Measurements from ENCODE around the gene TSR3.
"Not testable (repeated sequence)": the region's sequence is repeated elsewhere in the genome, so short reads cannot be mapped to it uniquely, and the experiment has no call there.

The TSR3 gene

GRCh38 chr16:1340730-1341494 lies 10.8 kb downstream of the TSR3 start:
- no peak for DNase-seq (ENCODE audit: insufficient read length, low spot score)
- no peak for FAIRE-seq

- DNase-seq (ENCODE audit: insufficient read length, low spot score) = no peak
- FAIRE-seq = no peak
These were observed 12.6 kb downstream of the TSR3 start for GRCh38 chr16:1338855-1339675.

DNA sequence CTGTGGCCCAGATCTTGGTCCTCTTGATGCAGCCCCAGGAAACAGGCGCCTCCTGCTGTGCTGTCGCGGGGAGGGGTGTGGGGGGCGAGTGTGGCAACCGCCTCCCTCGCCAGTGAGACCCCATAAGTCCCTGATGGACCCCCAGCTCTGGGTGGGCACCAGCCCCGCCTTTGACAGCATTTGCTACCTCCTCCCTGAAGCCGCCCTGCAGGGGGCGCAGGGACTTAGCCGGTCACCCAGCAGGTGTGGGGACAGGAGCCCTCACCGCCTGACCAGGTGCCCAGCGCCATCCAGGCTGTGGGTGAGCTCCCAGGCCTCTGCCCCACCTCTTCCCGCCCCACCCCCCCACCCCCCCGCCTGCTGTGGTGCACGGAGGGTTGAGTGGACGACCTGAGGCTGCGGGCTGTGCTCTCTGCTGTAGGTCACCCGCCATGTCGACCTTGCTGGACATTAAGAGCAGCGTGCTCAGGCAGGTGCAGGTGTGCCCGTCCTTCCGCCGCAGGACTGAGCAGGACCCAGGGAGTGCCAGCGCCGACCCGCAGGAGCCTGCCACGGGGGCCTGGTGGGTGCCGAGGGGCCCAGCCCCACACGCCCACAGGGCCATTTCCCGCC lies 13.5 kb downstream of the TSR3 start:
- DNase-seq (ENCODE audit: insufficient read length, low spot score) (no peak), FAIRE-seq (no peak)

GRCh38 chr16:1337486-1337885 lies 14.2 kb downstream of the TSR3 start:
- FAIRE-seq = no peak
- no peak for DNase-seq (ENCODE audit: insufficient read length, low spot score)

- no peak for FAIRE-seq
- no peak for DNase-seq (ENCODE audit: insufficient read length, low spot score)
These were observed 15.1 kb downstream of the TSR3 start for GRCh38 chr16:1336619-1337018.

DNA sequence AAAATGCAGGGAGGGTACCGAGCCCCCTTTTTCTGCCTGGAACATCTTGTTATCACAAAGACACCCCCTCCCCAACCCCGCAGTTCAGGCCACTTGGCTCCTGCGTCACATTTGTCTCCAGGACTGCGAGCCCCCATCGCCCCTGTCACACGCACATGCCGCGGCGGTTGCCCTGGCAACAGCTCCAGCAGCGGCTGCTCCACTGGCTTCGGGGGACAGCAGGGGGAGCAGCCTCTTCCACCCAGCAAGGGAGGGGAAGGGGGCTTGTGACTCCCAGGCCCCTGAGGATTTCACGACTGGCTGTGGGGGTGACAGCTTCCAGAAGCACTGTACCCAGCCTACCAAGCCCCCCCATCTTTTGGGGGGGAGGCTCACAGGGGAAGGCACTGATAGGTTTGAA lies 15.7 kb downstream of the TSR3 start:
- DNase-seq (ENCODE audit: insufficient read length, low spot score) = no peak

GRCh38 chr16:1335211-1335971 lies 16.3 kb downstream of the TSR3 start:
- DNase-seq (ENCODE audit: insufficient read length, low spot score) (no peak), FAIRE-seq (no peak)

More for the DNA sequence above, 15.7 kb downstream of the TSR3 start:
- no peak for FAIRE-seq

DNA sequence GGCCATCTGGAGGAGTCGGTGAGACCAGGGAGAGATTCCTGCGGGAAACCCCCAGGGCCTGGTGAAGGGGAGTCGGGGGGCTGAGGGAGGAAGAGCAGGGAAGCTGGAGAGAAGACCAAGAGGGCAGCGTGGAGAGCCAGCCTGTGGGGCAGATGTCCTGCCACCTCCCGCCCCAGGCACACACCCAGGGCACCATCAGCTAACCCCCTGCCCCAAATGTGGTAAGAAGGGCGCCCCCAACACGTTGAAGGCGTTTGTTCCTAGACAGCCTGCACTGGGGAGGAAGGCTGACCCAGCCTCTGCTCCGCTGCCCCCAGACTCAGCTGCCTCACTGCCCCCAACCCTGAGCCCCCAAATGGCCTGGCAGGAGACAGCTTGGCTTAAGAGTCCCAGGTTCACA lies 16.9 kb downstream of the TSR3 start:
- DNase-seq (ENCODE audit: insufficient read length, low spot score) = no peak
- no peak for FAIRE-seq

GRCh38 chr16:1333854-1334700 lies 17.6 kb downstream of the TSR3 start:
- FAIRE-seq (no peak), DNase-seq (ENCODE audit: insufficient read length, low spot score) (no peak)

DNA sequence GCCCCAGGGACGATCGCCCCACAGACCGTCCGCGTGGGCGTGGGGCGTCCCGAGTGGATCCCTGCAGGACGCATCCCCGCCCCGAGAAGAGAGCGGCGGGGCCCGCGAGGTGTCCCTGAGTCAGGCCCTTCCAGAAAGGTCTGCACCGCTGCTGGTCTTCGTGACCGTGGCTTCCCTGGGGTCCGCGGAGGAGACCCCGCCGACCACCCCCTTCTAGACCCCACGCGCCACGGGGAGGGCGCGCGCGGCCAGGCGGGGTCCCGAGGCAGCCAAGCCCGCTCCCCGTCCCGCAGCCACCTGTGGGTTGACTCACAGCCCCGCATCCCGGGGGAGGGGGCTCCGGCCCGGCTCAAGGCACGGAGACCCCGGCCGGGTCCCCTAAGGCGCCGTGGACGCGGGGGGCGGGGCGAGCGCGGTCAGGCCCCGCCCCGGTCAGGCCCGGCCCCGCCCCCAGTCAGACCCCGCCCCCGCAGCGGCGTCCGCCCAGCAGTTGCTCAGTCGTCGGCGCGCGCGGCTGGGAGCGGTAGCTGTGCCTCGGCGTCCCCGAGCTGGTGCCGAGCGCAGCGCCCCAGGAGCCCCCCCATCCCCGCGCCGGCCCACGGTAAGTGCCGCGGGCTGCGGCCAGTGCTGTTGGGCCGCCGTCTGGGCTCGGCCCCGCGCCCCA lies 18.4 kb downstream of the TSR3 start, which contains the start of gene BAIAP3:
Gene BAIAP3 (plus strand): TSS at position 497 of the 664 bp plus-strand sequence. CDS start 4,905 bp downstream, outside the sequence.
- FAIRE-seq (no peak), DNase-seq (ENCODE audit: insufficient read length, low spot score) (no peak)

DNA sequence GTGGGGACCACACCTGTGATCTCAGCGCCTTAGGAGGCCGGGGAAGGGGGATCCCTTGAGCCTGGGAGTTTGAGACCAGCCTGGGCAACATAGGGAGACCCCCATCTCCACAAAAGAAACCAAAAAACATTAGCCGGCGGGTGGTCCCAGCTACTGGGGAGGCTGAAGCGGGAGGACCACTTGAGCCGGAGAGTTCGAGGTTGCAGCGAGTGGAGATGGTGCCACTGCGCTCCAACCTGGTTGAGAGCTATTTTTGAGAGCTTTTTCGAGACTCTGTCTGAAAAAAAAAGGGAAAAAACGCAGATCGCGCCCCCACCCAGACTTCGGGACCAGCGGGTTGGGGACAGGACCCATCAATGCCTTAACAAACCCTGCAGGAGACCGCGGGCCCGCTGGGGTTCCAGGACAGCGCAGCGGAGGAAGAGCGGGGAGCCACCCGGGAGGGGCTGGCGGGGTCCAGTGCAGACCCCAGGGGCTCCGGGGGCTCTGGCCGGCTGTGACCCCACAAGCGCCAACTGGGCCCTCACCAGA lies 19.0 kb downstream of the TSR3 start:
- no peak for DNase-seq (ENCODE audit: insufficient read length, low spot score)
- no peak for FAIRE-seq

DNA sequence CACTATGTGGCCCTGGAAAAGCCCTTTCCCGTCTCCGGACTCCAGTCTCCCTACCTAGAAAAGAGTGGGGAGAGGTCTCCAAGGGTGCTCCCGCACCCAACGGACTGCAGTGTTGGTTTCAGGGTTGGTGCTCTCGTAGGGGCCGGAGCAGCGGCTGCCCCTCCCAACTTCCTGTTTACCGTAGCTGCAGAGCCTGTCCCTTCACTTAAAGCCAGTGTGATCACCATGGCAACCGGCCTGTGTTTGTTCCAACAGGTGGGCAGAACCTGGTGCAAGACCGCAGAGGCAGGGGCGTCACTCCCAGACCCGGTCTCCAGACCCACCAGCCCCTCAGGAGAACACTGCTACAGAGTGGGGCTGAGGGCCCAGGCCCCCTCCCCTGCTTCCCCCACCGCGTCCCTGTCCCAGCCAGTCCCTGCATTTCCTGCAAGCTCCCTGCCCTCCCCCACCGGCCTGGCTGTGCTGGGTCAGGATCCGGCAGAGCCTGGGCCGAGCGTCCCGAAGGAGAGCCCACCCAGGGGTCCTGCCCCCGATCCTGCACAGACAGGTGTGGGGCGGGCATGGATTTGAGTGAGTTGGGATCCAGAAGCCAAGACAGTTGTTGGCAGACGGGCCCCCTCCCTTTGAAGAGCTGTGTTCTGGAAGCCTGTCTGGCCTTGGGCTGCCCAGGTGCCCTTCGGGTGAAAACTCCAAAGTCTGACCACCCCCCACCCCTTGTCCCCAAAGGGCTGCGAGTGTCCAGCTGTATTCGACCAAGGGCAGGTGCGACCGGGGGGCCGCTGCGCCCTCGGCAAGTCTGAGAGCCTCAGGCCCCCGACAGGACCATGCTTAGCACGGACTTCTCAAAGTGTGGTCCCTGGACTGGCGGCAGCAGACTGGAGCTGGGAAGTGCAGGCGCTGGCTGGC lies 19.7 kb downstream of the TSR3 start:
- DNase-seq (ENCODE audit: insufficient read length, low spot score) (peak; percentile 96), FAIRE-seq (peak; percentile 92)

DNA sequence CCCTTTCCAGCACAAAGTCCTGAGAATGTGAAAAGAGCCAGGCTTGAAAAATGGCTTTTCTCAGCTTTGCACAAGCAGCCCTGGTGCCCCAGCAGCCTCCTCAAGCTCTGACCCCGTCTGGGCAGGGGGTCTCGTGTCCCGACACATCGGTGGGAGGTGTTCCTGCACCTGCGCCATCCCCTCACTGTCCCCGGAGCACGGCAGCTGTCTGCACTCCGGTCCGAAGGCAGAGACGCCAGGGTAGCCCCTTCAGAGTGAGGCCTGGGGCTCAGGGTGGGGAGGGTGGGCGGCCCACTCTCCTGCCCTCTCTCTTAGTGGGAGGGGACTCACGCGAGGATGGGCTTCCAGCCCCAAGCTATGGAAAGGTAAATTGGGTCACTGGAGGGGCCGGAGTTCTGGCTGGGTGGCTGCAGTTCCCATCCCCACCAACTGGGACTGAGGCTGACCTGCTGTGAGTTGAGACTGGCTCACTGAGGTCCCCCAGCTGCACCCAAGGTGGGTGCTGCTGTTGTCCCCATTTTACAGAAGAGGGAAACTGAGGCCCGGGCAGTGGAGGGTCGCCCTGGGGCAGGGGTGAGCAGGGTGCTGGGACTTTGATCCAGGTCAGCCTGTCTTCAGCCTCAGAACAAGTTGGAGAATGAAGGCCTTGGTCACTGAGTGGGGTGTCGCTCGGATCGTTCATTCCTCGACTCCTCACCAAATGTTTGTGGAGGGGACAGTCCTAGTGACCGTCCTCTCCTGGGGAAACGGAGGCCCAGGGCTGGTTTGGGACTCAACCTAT lies 20.6 kb downstream of the TSR3 start:
- DNase-seq (ENCODE audit: insufficient read length, low spot score) (no peak), FAIRE-seq (no peak)

DNA sequence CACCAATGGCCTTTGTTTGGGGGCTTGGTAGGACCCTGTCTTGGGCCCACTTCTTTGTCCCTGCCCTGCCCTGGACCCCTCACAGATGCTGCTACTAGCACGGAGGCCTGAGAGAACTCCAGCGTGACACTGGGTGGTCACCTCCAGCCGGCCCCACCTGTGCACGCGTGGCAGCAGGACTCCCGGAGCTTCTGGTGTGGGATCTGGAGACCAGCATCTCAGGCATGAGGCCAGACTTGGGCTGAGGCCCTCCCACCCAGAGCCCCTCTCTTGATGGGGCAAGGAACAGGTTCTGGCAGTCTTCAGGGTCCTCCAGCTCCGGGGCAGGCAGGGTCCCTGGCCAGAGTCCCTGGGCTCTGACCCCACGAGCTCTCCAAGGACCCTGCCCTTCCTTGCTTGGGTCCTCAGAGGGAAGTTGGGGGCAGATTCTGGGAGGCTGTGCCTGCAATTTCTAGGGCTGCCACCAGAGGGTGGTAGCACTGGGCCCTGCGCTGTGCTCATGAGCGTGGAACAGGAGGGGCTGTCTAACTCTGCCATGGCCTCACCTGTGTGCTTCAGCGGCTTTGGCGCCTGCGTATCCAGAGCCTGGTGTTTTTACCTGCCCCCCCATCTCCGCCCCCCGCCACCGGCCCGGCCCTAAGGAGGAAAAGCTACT lies 21.3 kb downstream of the TSR3 start:
- no peak for DNase-seq (ENCODE audit: insufficient read length, low spot score)
- no peak for FAIRE-seq

DNA sequence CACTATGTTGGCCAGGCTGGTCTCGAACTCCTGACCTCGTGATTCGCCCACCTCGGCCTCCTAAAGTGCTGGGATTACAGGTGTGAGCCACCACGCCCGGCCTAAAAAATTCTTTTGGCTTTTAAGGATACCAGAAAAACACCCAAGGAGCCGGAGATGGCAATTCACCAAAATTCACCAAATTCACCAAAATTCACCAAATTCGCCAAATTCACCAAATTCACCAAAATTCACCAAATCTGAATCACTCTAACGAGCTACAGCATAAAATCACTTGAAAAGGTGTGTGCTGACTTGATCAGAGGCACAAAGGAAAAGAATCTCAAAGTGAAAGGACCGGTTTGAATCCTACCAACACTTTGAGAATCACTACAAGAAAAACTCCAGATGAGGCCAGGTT lies 22.7 kb downstream of the TSR3 start:
- not testable (repeated sequence) for FAIRE-seq; DNase-seq (ENCODE audit: insufficient read length, low spot score)

DNA sequence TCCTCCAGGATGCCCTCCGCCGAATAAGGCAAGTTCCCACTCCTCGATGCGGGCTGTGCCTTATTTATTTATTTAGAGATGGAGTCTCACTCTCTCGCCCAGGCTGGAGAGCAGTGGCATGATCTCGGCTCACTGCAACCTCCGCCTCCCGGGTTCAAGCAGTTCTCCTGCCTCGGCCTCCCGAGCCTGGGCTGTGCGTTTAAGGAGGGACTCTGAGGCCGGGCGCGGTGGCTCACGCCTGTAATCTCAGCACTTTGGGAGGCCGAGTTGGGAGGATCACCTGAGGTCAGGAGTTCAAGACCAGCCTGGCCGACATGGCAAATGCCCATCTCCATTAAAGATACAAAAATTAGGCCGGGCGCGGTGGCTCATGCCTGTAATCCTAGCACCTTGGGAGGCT lies 23.5 kb downstream of the TSR3 start:
- not testable (repeated sequence) for FAIRE-seq; DNase-seq (ENCODE audit: insufficient read length, low spot score)

- DNase-seq (ENCODE audit: insufficient read length, low spot score) (no peak), FAIRE-seq (no peak)
These were observed 24.1 kb downstream of the TSR3 start for GRCh38 chr16:1327619-1327947.

Data from GM19239 (cell line).